K562 (cell line): Measurements from ENCODE around the gene CTSW. TPM values are rescaled to one million over a fixed set of nuclear protein-coding genes. Genes with fewer than 3 reads are reported as not detected.

ENCODE experiments used
- ARHGAP35 ChIP-seq: fragments of 450-650 bp; IDR thresholded peaks from 2 replicates; pipeline ENCODE4 v1.6.1; 2018; ENCODE audit not compliant: partially characterized antibody
- DACH1 ChIP-seq: fragments of 450-650 bp; IDR thresholded peaks from 2 replicates; pipeline ENCODE4 v1.6.1; 2018; ENCODE audit not compliant: partially characterized antibody
- ELF1 ChIP-seq: fragments of 200-800 bp; sonication (Bioruptor generic); IDR thresholded peaks from 2 replicates; pipeline ENCODE4 v1.6.1; 2016; ENCODE audit warnings: missing genetic modification characterization, missing compliant biosample characterization
- FOXK1 ChIP-seq: sonication (generic); formaldehyde crosslinking; IDR thresholded peaks from 2 replicates; pipeline ENCODE4 v1.8.0; 2022; ENCODE audit warnings: missing genetic modification reagents, mild to moderate bottlenecking, borderline replicate concordance
- GATAD2B ChIP-seq: fragments of 450-650 bp; IDR thresholded peaks from 2 replicates; pipeline ENCODE4 v1.6.1; 2017; ENCODE audit warnings: mild to moderate bottlenecking, borderline replicate concordance
- MGA ChIP-seq: fragments of 450-650 bp; IDR thresholded peaks from 2 replicates; pipeline ENCODE4 v1.6.1; 2016; ENCODE audit warnings: mild to moderate bottlenecking, moderate library complexity
- NR3C1 ChIP-seq: sonication (generic); formaldehyde crosslinking; IDR thresholded peaks from 2 replicates; pipeline ENCODE4 v1.8.1; 2022; ENCODE audit warnings: missing genetic modification reagents
- TEAD4 ChIP-seq, 2 experiments: sonication (generic) in 1 of 2; formaldehyde crosslinking in 1 of 2; IDR thresholded peaks; 2 replicates each; pipeline versions ENCODE4 v1.6.1 to v1.8.0; 2012 to 2022; ENCODE audit warnings: borderline replicate concordance in 1 of 2, inconsistent platforms in 1 of 2, low read length in 1 of 2, mild to moderate bottlenecking in 1 of 2, missing genetic modification reagents in 1 of 2
- ZBED1 ChIP-seq: IDR thresholded peaks from 2 replicates; pipeline ENCODE4 v1.6.1; 2014
- polyA plus RNA-seq, 8 experiments: library from polyadenylated mRNA; depleted of rRNA in 4 of 8; stranded (reverse) in 5 of 8; unstranded in 3 of 8; fragments of >200 nt; fragmentation: Nextera tagmentation in 2 of 8; fragmentation: Illumina TruSeq in 1 of 8; extraction: Ambion mirVana in 2 of 8; extraction: Trizol in 1 of 8; gene quantifications; 2 replicates each; pipeline versions ENCODE4 v1.2.1 to v1.2.3, GENCODE V29; 2011 to 2014; ENCODE audit warnings: inconsistent platforms in 1 of 8, missing spikeins in 1 of 8
- total RNA-seq, 7 experiments: library from RNA; depleted of rRNA in 6 of 7; stranded (reverse); fragments of >200 nt in 6 of 7; fragmentation: Illumina TruSeq in 2 of 7; extraction: Trizol in 2 of 7; gene quantifications; 2 replicates each; pipeline versions ENCODE4 v1.2.1 to v1.2.3, GENCODE V29; 2011 to 2021; ENCODE audit warnings: low replicate concordance in 1 of 7
- TF ChIP-seq, protein P1 (sequence below): IDR thresholded peaks from 2 replicates; pipeline ENCODE4 v1.6.1; 2014; ENCODE audit warnings: antibody characterized with exemption
- TF ChIP-seq, protein P2 (sequence below): sonication (generic); formaldehyde crosslinking; IDR thresholded peaks from 2 replicates; pipeline ENCODE4 v1.5.0; 2020; ENCODE audit warnings: missing genetic modification reagents
- TF ChIP-seq, protein P3 (sequence below), 2 experiments: fragments of 450-650 bp; IDR thresholded peaks; 2 replicates each; pipeline ENCODE4 v1.6.1; 2016

Gene CTSW
- total and polyA plus RNA-seq, 9 of the 15 experiments (the other 6 are each of a cell fraction or from before 2014, with no cell fraction given) = 0.04 TPM; not detected in 8

DNA sequence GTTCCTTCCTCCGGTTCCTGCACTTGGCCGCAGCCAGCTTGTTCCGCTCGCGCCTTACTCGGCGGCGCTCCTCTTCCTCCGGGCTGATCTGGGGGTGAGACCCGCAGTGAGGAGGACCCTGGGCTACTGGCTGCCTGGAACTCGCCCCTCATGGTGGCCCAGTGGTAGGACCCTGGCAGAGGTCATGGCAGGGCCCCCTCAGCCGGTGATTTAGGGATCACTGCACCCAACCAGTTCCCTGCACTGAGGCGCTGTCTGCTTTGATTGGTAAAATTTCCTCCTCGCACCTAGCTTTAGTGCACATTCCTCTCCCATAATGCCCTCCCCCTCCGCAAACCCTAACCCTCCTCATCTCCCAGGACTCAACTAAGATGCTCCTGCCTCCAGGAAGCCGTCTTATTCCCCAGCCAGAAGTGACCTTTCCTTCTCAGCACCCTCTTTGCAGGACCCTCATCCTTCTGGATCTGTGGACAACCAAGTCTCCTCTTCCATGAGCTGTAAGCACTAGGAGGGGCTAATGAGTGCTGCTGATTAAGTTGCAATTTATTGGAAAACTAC lies 14.5 kb downstream of the CTSW start (continued):
- TF ChIP-seq MGA = no peak
- TF ChIP-seq TEAD4 (IDR thresholded peaks at IDR 0.05; ENCODE audit: low read length) = no peak
- TF ChIP-seq TEAD4 (CRISPR knock-in tag; IDR thresholded peaks at IDR 0.05; ENCODE audit: borderline replicate concordance) = no peak
- no peak for TF ChIP-seq ELF1
- TF ChIP-seq, protein P1, sequence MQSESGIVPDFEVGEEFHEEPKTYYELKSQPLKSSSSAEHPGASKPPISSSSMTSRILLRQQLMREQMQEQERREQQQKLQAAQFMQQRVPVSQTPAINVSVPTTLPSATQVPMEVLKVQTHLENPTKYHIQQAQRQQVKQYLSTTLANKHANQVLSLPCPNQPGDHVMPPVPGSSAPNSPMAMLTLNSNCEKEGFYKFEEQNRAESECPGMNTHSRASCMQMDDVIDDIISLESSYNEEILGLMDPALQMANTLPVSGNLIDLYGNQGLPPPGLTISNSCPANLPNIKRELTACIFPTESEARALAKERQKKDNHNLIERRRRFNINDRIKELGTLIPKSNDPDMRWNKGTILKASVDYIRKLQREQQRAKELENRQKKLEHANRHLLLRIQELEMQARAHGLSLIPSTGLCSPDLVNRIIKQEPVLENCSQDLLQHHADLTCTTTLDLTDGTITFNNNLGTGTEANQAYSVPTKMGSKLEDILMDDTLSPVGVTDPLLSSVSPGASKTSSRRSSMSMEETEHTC = no peak
- TF ChIP-seq FOXK1 (CRISPR knock-in tag) = no peak
- TF ChIP-seq DACH1 = no peak
- TF ChIP-seq GATAD2B = no peak
- no peak for TF ChIP-seq ZBED1
- TF ChIP-seq, protein P2, sequence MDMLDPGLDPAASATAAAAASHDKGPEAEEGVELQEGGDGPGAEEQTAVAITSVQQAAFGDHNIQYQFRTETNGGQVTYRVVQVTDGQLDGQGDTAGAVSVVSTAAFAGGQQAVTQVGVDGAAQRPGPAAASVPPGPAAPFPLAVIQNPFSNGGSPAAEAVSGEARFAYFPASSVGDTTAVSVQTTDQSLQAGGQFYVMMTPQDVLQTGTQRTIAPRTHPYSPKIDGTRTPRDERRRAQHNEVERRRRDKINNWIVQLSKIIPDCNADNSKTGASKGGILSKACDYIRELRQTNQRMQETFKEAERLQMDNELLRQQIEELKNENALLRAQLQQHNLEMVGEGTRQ (CRISPR knock-in tag) = no peak
- no peak for TF ChIP-seq NR3C1
- TF ChIP-seq, protein P3, sequence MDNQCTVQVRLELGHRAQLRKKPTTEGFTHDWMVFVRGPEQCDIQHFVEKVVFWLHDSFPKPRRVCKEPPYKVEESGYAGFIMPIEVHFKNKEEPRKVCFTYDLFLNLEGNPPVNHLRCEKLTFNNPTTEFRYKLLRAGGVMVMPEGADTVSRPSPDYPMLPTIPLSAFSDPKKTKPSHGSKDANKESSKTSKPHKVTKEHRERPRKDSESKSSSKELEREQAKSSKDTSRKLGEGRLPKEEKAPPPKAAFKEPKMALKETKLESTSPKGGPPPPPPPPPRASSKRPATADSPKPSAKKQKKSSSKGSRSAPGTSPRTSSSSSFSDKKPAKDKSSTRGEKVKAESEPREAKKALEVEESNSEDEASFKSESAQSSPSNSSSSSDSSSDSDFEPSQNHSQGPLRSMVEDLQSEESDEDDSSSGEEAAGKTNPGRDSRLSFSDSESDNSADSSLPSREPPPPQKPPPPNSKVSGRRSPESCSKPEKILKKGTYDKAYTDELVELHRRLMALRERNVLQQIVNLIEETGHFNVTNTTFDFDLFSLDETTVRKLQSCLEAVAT (IDR thresholded peaks at IDR 0.05) = no peak
- no peak for TF ChIP-seq ARHGAP35
